HepG2 (cell line): ENCODE results near the gene PRDM10. TPM values are rescaled to one million over a fixed set of nuclear protein-coding genes. Genes with fewer than 3 reads are reported as not detected.

Experiments used
- ADNP ChIP-seq: sonication (generic); formaldehyde crosslinking; IDR thresholded peaks from 2 replicates; pipeline ENCODE4 v1.4.0; 2020; ENCODE audit warnings: missing genetic modification reagents
- FOXA1 ChIP-seq, 2 experiments: fragments of 450-650 bp in 1 of 2; sonication (generic) in 1 of 2; formaldehyde crosslinking in 1 of 2; IDR thresholded peaks; 2 replicates each; pipeline versions ENCODE4 v1.4.0 to v1.6.1; 2016 to 2020; ENCODE audit warnings: missing genetic modification reagents in 1 of 2
- MEIS2 ChIP-seq: sonication (generic); formaldehyde crosslinking; IDR thresholded peaks from 2 replicates; pipeline ENCODE4 v1.9.0; 2021; ENCODE audit warnings: mild to moderate bottlenecking, missing genetic modification reagents
- PAXIP1 ChIP-seq: sonication (generic); formaldehyde crosslinking; conservative IDR thresholded peaks from 2 replicates; pipeline ENCODE4 v1.4.0; 2020; ENCODE audit warnings: mild to moderate bottlenecking, missing genetic modification reagents, moderate library complexity
- POLR2AphosphoS5 ChIP-seq: IDR thresholded peaks from 2 replicates; pipeline ENCODE4 v1.6.1; 2012; ENCODE audit warnings: low read depth, low read length
- REST ChIP-seq, 2 experiments: IDR thresholded peaks; 2 replicates each; pipeline ENCODE4 v1.6.1; 2011 to 2012; ENCODE audit warnings: low read length in 2 of 2, borderline replicate concordance in 1 of 2, low read depth in 1 of 2, mild to moderate bottlenecking in 1 of 2, moderate library complexity in 1 of 2
- RFX3 ChIP-seq: IDR thresholded peaks from 2 replicates; pipeline ENCODE4 v1.6.1; 2016; ENCODE audit warnings: missing biosample characterization, missing genetic modification reagents
- RFXAP ChIP-seq: sonication (generic); formaldehyde crosslinking; IDR thresholded peaks from 2 replicates; pipeline ENCODE4 v1.4.0; 2020; ENCODE audit warnings: missing genetic modification reagents, borderline replicate concordance
- SALL1 ChIP-seq: sonication (generic); formaldehyde crosslinking; IDR thresholded peaks from 2 replicates; pipeline ENCODE4 v1.8.0; 2022; ENCODE audit warnings: mild to moderate bottlenecking, missing genetic modification reagents
- SOX13 ChIP-seq, 3 experiments: fragments of 450-650 bp in 1 of 3; sonication (generic) in 1 of 3; formaldehyde crosslinking in 1 of 3; IDR thresholded peaks in 2 of 3; conservative IDR thresholded peaks in 1 of 3; 2 replicates each; pipeline versions ENCODE4 v1.5.0 to v1.6.1; 2016 to 2020; ENCODE audit warnings: antibody characterized with exemption in 1 of 3, mild to moderate bottlenecking in 1 of 3, missing compliant biosample characterization in 1 of 3, missing genetic modification reagents in 1 of 3, moderate library complexity in 1 of 3
- SOX5 ChIP-seq: IDR thresholded peaks from 2 replicates; pipeline ENCODE4 v1.6.1; 2016; ENCODE audit warnings: borderline replicate concordance
- TAF1 ChIP-seq: sonication (generic); formaldehyde crosslinking; IDR thresholded peaks from 2 replicates; pipeline ENCODE4 v1.4.0; 2020; ENCODE audit warnings: missing genetic modification reagents
- TFAP4 ChIP-seq: sonication (generic); IDR thresholded peaks from 2 replicates; pipeline ENCODE4 v1.6.1; 2016; ENCODE audit warnings: low read depth, borderline replicate concordance
- ZBTB14 ChIP-seq: sonication (generic); formaldehyde crosslinking; IDR thresholded peaks from 2 replicates; pipeline ENCODE4 v1.4.0; 2020; ENCODE audit warnings: missing genetic modification reagents
- ZBTB43 ChIP-seq: sonication (generic); formaldehyde crosslinking; conservative IDR thresholded peaks from 2 replicates; pipeline ENCODE4 v1.4.0; 2020; ENCODE audit warnings: missing genetic modification reagents
- ZFP90 ChIP-seq: sonication (generic); formaldehyde crosslinking; IDR thresholded peaks from 2 replicates; pipeline ENCODE4 v1.8.0; 2022; ENCODE audit warnings: missing genetic modification reagents, mild to moderate bottlenecking, inconsistent platforms, borderline replicate concordance
- ZNF724P ChIP-seq: sonication (generic); formaldehyde crosslinking; IDR thresholded peaks from 2 replicates; pipeline ENCODE4 v1.8.0; 2022; ENCODE audit warnings: missing genetic modification reagents, borderline replicate concordance
- polyA plus RNA-seq, 8 experiments: library from polyadenylated mRNA; depleted of rRNA in 3 of 8; stranded (reverse) in 7 of 8; unstranded in 1 of 8; fragments of >200 nt; fragmentation: Illumina TruSeq in 4 of 8; extraction: Trizol in 4 of 8; gene quantifications; 2 replicates each; pipeline versions ENCODE4 v1.2.1 to v1.2.3, GENCODE V29; 2011 to 2016; ENCODE audit warnings: low read depth in 4 of 8, missing spikeins in 1 of 8, mixed read lengths in 1 of 8; ENCODE audit not compliant: insufficient read depth in 1 of 8
- total RNA-seq, 5 experiments: library from RNA; depleted of rRNA; stranded (reverse); fragments of >200 nt; fragmentation: Illumina TruSeq; extraction: Trizol; gene quantifications; 2 replicates each; pipeline ENCODE4 v1.2.3, GENCODE V29; 2016; ENCODE audit warnings: low read depth in 1 of 5

Gene PRDM10
- total and polyA plus RNA-seq, 2 of the 13 experiments (the other 11 are each of a cell fraction or from before 2014, with no cell fraction given): 5.7 to 5.8 TPM

GRCh38 chr11:130000552-130001176, 2.0 kb downstream of the PRDM10 start (continued):
- TF ChIP-seq REST (IDR thresholded peaks at IDR 0.05; ENCODE audit: borderline replicate concordance in 1 of 2, low read depth in 1 of 2, low read length in 2 of 2): 0 out of 4 replicates have a peak, but pooled peaks of 1 of the 2 experiments have one; percentile 27
- 0 out of 2 replicates have a peak, but pooled peaks have one; percentile 15 for TF ChIP-seq ZFP90
- no peak for TF ChIP-seq ZNF724P (CRISPR knock-in tag)
- TF ChIP-seq MEIS2: no peak
- peak; percentile 6; the same call in 1 of the 2 replicates for TF ChIP-seq SOX5 (CRISPR knock-in tag)
- no peak for TF ChIP-seq SOX13 (IDR thresholded peaks at IDR 0.05)
- TF ChIP-seq SOX13 (CRISPR knock-in tag; conservative IDR thresholded peaks at IDR 0.05 in 1 of 2, IDR thresholded peaks at IDR 0.05 in 1 of 2): peak in 1 of 2 experiments; percentile 29; a peak in 1 of 4 replicates
- TF ChIP-seq POLR2AphosphoS5: peak; percentile 20; the same call in 1 of the 2 replicates
- TF ChIP-seq RFX3 (CRISPR knock-in tag): no peak
- no peak for TF ChIP-seq FOXA1 (IDR thresholded peaks at IDR 0.05)
- TF ChIP-seq FOXA1 (CRISPR knock-in tag; IDR thresholded peaks at IDR 0.05): no peak
- peak; percentile 5; the same call in 1 of the 2 replicates for TF ChIP-seq TAF1 (CRISPR knock-in tag)
- peak; percentile 24; the same call in 1 of the 2 replicates for TF ChIP-seq PAXIP1 (CRISPR knock-in tag)
- TF ChIP-seq ADNP (CRISPR knock-in tag): 0 out of 2 replicates have a peak, but pooled peaks have one; percentile 51
- 0 out of 2 replicates have a peak, but pooled peaks have one; percentile 49 for TF ChIP-seq RFXAP (CRISPR knock-in tag)
- no peak for TF ChIP-seq ZBTB43 (CRISPR knock-in tag)
- TF ChIP-seq ZBTB14: no peak
- TF ChIP-seq TFAP4: no peak
- peak; percentile 39; the same call in 1 of the 2 replicates for TF ChIP-seq SALL1 (CRISPR knock-in tag)
